GM21367 (cell line): ENCODE measurements around the gene POLR2F.
A peak's percentile ranks its signal among the peaks of the same experiment; 100 is the strongest.

Experiments
- ATAC-seq: cut with Tn5 transposase; IDR thresholded peaks from one replicate; pipeline ENCODE4 v1.9.1; 2021; ENCODE audit not compliant: unreplicated experiment

The POLR2F gene

DNA sequence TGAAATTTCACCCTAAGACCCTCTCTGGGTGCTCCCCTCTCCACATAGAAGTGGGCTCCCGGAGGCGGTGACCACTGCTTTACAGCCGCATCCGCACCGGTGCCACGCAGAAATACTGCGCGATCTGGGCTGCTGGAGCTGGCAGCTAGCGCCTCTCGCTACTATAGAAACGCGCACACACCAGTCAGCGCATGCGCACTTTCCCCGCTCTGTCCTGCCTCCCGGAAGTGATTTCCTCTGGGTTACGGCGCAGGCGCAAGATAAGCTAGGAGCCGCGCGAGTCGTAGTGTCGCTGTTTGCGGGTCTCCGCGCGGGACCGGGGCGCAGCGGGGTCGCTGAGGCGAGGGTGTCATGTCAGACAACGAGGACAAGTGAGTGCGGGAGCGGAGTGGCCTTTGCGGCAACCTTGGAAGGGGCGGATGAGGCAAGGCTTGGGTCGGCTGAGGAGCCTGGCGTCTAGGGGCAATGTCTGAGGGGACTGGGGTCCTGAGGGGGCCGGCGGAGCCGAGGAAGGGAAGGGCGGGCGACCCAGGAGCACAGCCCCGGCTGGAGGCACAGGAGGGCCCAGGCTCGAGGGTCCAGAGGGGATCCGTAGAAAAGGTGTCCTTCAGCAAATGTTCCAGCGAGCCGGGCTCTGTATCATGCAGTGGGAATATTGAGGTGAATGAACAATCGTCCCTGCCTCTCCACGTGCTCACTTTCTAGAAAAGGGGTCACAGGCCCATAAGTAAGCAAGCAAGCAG, at the start of gene POLR2F, which contains the start of gene C22orf23:
TSS of gene POLR2F (plus strand) at position 263 of the 743 bp plus-strand sequence. CDS start at position 352, 89 bp downstream.
TSS of gene C22orf23 (minus strand) at position 165 of the 743 bp plus-strand sequence. CDS start 452 bp downstream, outside the sequence.
- ATAC-seq: peak; percentile 68

DNA sequence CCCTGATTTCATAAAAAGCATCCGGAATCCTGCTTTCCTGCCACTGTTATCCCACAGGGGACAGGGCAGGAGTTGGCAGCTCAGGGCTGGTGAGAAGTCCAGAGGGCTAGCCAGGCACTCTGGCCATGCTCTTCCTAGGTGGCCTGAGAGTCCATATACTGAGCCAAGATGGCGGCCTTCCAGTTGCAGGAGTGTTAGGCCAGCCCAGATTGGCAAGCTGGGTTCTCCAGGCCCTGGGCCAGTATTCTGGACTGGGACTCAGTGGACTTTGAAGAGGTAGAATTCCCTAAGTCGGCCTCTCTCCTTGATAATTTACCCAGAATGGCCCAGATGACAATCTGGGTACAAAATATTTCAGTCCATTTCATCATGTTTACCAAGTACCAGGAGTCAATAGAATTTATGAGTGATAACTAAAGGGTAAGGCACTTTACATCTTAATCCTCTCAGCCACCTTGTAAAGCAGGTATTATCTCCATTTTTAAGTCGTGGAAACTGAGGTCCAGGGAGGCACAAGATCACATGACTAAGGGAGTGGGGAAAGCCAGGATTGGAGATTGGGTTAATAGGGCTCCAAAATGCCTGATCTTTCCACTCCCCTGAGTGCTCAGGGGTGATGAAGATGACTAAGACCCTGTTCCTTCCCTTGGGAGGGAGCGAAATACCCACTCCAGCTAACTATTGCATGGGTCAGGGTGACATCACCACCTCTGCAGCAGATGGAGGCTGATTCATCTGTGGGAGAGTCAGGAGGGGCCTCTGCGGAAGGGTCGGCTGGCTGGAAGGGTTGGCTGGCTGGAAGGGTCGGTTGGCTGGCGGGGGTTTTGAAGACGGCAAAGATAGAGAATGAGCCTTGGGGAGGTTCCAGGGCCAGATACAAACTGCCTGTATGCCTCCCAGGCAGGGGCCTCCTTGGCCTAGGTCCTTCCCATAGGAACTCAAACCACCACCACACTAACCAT, 48.6 kb upstream of the POLR2F start:
- no peak for ATAC-seq

DNA sequence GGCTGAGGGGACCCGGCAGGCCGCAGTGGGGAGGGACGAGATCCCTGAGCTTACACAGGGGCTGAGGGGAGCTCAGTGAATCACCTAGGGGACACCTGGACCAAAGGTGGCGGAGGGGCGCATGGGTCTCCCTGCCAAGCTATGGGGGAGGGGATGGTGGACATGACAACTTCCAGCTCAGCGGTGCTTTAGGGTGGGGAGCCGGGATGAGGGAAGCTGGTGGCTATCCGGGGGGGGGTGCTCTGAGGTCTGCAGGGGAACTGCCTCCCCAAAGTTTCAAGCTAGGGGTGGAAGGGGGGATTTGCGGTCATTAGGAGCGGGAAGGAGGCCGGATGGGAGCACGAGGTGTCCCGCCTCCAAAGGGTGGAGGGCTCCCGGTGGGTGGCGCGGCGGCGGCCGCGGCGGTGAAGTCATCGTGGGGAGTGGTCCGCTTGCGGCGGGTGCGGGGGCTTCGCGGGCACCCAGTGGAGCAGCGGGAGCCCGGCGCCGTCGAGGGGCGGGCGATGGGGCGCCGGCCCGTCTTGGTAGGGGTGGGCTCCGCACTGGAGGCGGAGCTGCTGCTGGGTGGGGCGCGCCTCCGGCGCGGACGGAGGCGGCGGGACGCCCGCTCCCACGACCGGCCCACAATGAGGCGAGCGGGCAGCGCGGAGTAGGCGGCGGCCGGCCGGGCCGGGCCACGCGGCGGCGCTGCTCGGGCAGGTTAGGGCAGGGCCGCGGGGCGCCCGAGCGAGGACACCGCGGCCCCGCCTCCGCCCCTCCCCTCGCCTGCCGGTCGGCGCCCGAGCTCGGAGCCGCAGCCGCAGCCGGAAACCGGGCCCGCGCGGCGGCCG, 47.8 kb upstream of the POLR2F start, which contains the start of gene MICALL1:
TSS of gene MICALL1 (plus strand) at position 764 of the 830 bp plus-strand sequence. CDS start 126 bp downstream, outside the sequence.
- ATAC-seq: peak; percentile 64

DNA sequence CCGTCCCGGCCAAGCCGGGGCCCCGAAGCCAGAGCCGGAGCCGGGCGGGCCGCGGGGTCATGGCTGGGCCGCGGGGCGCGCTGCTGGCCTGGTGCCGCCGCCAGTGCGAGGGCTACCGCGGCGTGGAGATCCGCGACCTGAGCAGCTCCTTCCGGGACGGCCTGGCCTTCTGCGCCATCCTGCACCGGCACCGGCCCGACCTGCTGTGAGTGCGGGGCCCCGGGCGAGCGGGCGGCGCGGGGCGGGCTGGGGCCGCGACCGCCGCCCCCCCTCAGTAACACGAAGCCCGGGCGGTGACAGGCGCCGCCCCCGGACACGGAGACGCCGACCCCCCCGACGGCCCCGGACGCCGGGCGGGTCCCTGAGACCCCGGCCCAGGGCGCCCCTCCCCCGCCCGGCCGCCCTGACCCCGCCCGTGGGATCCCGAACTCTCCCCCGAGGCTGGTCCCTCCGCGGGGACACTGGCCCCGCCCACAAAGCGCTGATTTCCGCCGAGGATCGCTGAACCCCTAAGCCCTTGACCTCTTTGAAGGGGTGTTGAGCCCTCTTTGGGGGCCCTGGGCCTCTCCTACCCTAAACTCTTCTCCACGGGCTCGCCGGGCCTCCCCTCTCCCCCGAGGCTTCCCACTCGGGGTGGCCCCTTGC, 47.0 kb upstream of the POLR2F start:
- ATAC-seq: peak; percentile 22

DNA sequence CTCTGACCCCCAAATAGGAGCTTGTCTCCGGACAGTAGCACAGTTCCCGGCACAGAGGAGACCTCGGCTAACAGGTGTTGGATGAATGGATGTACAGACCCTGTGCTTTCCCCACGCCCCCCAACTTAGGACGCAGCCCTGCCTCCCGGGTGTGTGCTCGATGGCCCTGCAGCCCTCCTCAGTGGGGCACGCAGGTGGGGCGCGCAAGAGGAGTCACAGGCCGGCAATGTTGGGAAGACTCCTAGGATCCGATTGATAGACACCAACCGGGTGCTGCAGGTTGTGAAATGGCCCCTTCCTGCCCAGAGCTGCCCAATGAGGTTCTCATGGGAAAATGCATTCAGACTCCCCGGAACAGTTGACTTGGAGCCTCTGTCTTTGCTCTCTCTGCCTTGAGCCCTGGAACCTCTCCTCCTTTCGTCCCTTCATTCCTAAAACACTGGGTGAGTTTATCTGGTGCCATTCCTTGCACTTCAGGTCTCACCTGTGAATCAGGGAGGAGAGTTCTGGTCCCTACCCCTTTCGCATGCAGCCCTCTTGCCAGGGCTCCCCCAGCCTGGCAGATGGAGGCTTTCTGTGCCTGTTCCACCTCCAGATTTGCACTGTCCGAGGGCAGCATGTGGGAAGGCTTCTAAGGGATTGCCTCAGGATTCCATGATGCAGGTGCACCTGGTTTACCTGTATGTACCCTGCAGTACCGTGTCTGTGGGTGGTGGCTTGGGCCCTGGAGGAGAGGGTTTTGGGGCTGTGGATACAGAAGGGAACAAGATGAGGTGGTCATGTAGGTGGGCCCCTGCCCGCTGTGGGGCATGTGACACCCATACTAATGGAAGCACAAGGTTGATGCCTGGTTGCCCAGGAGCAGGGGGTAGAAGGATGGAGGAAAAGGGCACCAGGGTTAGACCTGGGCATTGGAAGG, 46.2 kb upstream of the POLR2F start:
- no peak for ATAC-seq

DNA sequence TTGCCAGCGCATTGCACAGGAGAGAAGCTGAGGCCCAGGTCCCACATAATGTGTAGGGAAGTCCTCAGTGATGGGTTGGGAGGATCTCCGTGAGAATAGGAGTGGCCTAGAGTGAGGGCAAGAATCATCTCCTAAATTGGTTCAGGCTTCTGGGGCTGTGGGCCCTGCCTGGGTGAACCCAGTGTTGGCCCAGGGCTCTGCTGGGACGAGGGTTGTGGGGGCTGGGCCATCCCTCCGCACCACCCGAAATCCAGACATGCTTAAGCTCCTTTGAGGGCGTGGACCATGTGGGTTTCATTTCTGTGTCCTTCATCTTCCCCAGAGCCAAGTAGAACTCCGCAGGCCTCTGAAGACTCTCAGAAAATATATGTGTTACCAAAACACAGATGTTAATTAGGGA, 43.7 kb upstream of the POLR2F start:
- ATAC-seq: no peak

DNA sequence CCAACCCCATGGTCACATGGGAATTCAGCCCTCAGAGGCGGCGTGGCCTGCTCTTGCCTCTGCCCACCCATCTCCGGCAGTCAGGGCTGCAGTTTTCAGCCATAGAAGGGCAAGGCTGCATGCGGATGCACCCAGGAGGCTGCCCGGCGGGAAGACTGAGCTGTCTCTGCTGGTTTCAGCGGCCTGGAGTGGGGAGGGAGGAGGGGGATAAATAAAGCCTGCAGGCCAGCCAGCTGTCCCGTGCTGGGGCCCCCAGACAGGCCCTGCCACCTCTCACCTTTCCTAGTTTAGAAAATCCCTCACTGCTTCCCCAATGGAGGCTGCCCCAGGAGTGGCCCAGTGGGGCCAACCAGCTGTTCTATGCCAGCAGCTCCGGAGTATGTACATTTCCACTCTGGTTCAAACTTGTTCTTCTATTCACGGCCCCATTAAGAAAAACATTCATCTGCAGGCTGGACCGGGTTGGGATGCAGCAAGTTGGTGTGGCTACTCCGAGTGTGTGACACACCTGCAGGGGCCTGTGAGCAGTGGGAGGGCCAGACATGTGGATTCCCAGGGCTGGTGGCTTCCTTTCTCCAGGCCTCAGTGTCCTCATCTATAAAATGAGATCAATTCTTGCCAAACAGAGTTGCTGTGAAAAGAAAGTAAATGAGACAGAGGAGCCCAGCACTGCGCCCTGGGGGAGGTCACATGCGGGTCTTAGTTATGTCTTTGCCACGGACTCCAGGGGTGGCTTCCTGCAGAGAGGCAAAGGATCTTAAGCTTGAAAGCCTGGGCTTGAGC, 42.4 kb upstream of the POLR2F start:
- no peak for ATAC-seq

DNA sequence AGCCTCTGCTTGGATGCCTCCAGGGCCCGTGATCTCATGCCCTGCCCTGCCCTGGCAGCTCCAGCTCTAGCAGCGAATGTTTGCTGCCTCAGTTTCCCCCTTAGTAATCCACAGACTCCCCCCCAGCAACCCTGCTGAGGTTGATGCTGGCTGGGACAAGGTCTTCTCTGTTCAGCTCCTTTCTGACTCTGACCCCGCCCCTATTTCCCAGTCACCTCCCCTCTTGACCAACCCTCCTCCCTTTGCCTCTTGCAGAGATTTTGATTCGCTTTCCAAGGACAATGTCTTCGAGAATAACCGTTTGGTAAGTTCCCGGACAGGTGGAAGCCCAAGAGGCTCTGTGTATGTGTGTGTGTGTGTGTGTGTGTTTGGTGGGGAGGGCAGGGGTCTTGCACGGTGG, 41.8 kb upstream of the POLR2F start:
- no peak for ATAC-seq

DNA sequence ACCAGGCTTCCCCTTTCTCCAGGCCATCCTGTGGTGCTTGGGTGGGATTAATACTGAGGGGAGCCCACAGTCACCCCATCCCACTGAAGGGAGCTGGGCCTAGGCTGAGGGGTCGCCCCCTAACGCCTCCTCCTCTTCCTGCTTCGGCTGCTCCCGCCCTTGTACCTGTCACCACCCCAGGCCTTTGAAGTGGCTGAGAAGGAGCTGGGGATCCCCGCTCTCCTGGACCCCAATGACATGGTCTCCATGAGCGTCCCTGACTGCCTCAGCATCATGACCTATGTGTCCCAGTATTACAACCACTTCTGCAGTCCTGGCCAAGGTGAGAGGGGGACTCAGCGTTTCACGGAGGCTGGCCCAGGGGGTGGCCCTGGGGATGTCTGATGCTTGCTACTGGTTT, 41.3 kb upstream of the POLR2F start:
- ATAC-seq: no peak

DNA sequence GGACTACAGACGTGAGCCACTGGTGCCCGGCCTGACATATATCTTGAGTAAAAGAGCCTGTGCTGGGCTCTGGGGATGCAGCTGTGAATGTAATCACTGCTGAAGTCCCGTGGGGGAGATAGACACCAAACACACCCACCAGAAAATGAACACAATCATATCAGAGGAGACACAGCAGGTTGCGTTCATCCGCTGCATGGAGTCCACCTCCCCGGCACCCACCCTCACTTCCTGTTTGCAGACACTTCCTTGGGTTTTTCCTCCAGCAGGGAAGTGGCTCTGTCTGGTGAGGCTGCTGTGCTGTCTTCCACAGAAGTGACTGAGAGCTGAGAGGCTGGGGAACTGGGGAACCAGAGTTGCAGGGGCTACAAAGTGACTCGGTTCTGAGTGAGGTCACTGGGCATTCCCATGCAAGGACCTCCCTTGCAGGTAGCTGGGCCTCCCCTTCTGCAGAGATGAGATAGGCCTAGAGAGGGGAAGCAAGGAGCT, 40.2 kb upstream of the POLR2F start:
- no peak for ATAC-seq

DNA sequence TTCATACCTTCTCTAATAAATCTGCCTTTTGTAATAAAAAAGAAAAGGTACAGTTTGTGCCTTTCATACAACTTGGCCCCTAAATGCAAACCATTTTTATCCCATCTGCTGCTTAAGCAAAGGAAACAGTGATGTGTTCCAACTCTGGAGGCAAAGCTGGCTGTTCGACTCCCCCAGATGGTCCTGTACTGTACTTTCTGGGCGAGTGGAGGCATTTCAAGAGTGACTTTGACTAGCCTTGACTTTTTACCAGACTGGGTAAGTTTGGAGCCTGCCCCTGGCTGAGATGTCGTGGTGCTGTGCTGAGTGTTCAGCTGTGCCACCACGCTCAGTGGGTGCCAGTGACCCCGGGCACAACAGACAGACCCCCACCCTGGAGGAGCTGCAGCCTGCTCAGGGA, 37.2 kb upstream of the POLR2F start:
- no peak for ATAC-seq

DNA sequence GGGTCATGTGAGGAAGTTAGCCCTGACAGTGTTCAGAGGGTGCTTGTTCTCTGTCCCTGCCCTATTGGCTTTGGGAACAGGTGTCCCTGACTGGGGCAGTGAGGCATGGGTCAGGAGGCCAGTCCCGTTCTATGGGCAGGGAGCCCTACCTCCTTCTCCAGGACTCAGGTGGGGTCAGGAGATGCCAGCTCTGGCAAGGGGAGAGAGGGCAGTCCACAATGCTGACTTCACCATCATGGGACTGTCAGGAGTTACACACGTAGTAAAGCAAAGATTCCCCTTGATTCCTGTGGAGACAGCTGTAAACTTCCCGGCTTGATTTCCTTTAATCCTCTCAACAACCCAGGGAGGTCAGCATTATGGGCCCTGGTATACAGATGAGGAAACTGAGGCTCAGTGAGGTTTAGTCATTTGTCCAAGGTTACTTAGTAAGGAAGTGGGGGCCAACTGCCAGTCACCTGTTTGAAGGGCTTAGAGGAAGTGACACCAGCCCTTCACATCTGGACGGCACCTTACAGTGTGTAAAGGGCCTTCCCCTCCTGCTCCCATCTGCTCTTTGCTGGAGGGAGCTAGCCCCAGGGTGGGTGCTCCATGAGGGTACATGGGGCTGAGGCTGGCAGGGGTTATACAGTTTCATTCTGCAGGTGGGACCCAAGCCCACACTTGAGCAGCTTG, 35.5 kb upstream of the POLR2F start:
- no peak for ATAC-seq

DNA sequence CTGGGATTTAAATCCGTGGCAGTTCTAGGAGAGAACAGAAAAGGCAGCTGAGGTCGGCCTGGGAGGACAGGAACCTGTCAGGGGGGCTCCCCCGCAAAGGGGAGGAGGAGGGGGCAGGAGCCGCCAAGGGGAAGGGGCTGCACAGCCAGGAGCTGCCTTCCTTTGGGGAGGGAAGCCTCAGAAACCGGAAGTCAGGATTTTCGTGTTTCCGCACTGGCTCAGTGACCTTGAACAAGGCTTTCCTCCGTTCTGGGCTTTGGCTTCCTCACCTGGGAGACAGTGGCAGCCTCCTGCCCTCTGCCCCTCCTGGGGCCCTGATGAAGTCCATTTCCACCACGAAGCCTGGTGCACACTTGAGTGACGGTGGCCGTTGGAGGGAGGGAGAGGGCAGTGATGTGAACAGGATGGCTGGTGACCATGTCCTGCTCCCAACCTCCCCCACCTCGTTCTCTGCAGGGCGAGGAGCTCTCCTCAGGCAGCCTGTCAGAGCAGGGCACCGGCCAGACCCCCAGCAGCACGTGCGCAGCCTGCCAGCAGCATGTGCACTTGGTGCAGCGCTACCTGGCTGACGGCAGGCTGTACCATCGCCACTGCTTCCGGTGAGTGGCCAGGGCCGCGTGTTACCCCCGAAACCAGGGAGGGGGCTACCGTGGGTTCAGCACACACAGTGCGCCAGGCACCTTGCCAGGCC, 34.8 kb upstream of the POLR2F start:
- no peak for ATAC-seq

DNA sequence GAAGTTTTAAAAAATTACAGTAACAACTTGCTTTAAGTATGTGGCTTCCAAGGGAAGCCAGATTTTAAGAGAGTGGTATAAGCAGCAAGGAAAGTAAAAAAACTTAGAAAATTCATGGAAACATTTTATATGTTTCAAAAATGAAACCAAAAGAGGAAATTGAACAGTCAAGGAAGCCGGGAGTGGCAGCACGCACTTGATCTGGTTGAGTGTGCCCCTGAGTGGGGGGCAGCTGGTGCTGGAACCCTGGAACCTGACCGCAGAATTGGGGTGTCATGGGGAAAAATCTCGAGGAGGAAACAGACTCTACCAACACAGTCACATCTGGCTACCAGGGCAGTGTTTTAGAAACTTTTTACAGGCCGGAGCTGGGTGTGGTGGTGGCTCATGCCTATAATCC, 33.4 kb upstream of the POLR2F start:
- ATAC-seq: no peak

DNA sequence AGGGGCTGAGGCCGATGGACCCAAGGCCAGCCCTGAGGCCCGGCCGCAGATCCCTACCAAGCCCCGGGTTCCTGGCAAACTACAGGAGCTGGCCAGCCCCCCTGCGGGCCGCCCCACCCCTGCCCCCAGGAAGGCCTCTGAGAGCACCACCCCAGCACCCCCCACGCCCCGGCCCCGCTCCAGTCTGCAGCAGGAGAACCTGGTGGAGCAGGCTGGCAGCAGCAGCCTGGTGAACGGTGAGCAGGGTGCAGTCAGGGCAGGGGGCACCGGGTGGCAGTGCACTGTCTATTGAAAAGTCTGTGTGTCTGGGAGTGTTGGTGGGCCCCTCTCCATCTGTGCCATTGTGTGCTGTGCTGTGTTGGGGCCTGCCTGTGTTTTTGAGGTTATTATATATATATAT, 31.3 kb upstream of the POLR2F start:
- ATAC-seq: no peak

DNA sequence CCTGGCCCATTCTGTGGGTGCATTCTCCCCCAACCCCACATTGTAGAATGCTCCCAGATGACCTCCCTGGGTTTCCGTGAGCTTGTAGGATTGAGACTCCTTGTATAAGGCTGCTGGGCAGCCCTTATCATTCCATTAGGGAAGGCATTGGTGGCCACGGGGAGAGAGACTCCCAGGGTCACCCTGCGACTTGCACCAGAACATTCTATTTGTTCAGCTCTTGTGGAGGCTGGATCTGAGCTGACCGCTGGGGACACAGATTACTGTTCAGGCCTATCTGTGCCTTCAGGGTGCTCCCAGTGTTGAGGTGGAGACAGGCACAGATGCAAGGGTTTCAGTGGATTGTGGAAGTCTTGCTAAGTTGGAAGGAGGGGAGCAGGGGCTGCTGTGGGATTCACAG, 29.6 kb upstream of the POLR2F start:
- no peak for ATAC-seq

DNA sequence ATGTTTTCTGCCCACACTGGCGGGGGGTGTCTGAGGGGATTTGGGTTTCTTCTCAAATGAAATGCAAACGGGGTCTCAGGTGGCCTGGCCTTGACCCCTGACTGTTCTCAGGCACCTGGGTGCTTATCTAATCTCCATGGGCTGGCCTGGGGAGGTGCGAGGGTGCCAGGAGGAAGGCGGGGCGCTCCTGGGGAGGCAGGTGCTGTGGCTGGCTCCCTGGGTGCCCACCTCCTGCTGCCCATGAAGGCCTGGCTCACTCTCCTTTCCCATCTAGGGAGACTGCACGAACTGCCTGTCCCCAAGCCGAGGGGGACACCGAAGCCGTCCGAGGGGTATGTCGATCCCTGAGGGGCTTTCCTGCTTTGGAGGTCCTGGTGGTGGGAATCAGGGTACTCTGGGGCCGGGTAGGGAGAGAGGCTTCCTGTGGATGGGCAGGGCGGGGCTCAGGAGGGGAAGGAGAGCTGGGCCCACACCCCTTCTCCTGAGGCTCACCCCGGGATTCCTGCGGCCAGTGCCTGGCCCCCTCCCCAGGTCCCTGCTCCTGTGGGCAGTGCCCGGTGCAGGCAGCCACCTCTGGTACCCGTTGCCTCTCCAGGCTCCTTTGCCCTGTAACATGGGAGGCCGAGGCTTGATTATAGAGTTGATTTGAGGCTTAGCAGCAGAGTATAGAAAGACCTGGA, 29.0 kb upstream of the POLR2F start:
- ATAC-seq: no peak
